SK-N-SH treated with all-trans-retinoic acid at 6 μM for 48 hours (cell line): ENCODE results near the gene SLC5A9.

Source experiments
- ATAC-seq: fragments of 200-7000 bp; cut with Tn5 transposase; 3 replicates; pipeline ENCODE4 v1.9.1; 2020; ENCODE audit warnings: mild to moderate bottlenecking, moderate library complexity
- ARNTL ChIP-seq: fragments of 450-650 bp; formaldehyde crosslinking; IDR thresholded peaks from 2 replicates; pipeline ENCODE4 v1.5.0; 2020; ENCODE audit warnings: low read depth, mild to moderate bottlenecking, moderate library complexity, borderline replicate concordance
- BACH2 ChIP-seq: fragments of 250-450 bp; sonication (Bioruptor Pico); IDR thresholded peaks from 2 replicates; pipeline ENCODE4 v1.9.0; 2021; ENCODE audit warnings: mild to moderate bottlenecking, borderline replicate concordance
- CSDC2 ChIP-seq: fragments of 250-450 bp; sonication (Bioruptor Pico); IDR thresholded peaks from 2 replicates; pipeline ENCODE4 v1.5.0; 2020; ENCODE audit warnings: mild to moderate bottlenecking, moderate library complexity
- ESRRG ChIP-seq: fragments of 250-450 bp; sonication (Bioruptor Pico); IDR thresholded peaks from 2 replicates; pipeline ENCODE4 v1.6.1; 2021; ENCODE audit warnings: mild to moderate bottlenecking
- GLIS3 ChIP-seq: fragments of 250-450 bp; sonication (Bioruptor Pico); IDR thresholded peaks from 2 replicates; pipeline ENCODE4 v1.5.0; 2020; ENCODE audit warnings: mild to moderate bottlenecking, moderate library complexity
- ISL1 ChIP-seq: fragments of 250-450 bp; sonication (Bioruptor Pico); IDR thresholded peaks from 2 replicates; pipeline ENCODE4 v2.1.2; 2022; ENCODE audit warnings: mild to moderate bottlenecking, moderate library complexity
- OSR1 ChIP-seq: fragments of 250-450 bp; sonication (Bioruptor Pico); IDR thresholded peaks from 2 replicates; pipeline ENCODE4 v1.8.0; 2022; ENCODE audit warnings: moderate library complexity, mild to moderate bottlenecking, inconsistent platforms
- PPARA ChIP-seq: fragments of 250-450 bp; sonication (Bioruptor Pico); IDR thresholded peaks from 2 replicates; pipeline ENCODE4 v1.5.0; 2020; ENCODE audit warnings: mild to moderate bottlenecking, borderline replicate concordance
- RARB ChIP-seq: fragments of 250-450 bp; sonication (Bioruptor Pico); IDR thresholded peaks from 2 replicates; pipeline ENCODE4 v1.8.0; 2021; ENCODE audit warnings: mild to moderate bottlenecking, moderate library complexity
- SNAI2 ChIP-seq: fragments of 250-450 bp; sonication (Bioruptor Pico); IDR thresholded peaks from 2 replicates; pipeline ENCODE4 v1.5.0; 2020; ENCODE audit warnings: mild to moderate bottlenecking, moderate library complexity
- TCF4 ChIP-seq: fragments of 250-450 bp; sonication (Bioruptor Pico); IDR thresholded peaks from 2 replicates; pipeline ENCODE4 v1.8.0; 2021; ENCODE audit warnings: mild to moderate bottlenecking, moderate library complexity, borderline replicate concordance
- TOX ChIP-seq: fragments of 250-450 bp; sonication (Bioruptor Pico); IDR thresholded peaks from 2 replicates; pipeline ENCODE4 v1.8.0; 2021; ENCODE audit warnings: mild to moderate bottlenecking, moderate library complexity, borderline replicate concordance
- ZC3H10 ChIP-seq: fragments of 250-450 bp; sonication (Bioruptor Pico); IDR thresholded peaks from 2 replicates; pipeline ENCODE4 v1.5.1; 2021; ENCODE audit warnings: mild to moderate bottlenecking, moderate library complexity
- ZFP30 ChIP-seq: fragments of 450-650 bp; formaldehyde crosslinking; IDR thresholded peaks from 2 replicates; pipeline ENCODE4 v1.5.0; 2022; ENCODE audit warnings: mild to moderate bottlenecking, moderate library complexity
- ZNF565 ChIP-seq: fragments of 450-650 bp; formaldehyde crosslinking; conservative IDR thresholded peaks from 2 replicates; pipeline ENCODE4 v1.5.0; 2020; ENCODE audit warnings: low read depth, mild to moderate bottlenecking, moderate library complexity
- ZNF70 ChIP-seq: fragments of 450-650 bp; formaldehyde crosslinking; IDR thresholded peaks from 2 replicates; pipeline ENCODE4 v1.5.0; 2020; ENCODE audit warnings: mild to moderate bottlenecking, moderate library complexity
- ZNF8 ChIP-seq: fragments of 450-650 bp; formaldehyde crosslinking; IDR thresholded peaks from 2 replicates; pipeline ENCODE4 v1.5.0; 2020; ENCODE audit warnings: mild to moderate bottlenecking, moderate library complexity
- TF ChIP-seq, protein P1 (sequence below): fragments of 250-450 bp; sonication (Bioruptor Pico); IDR thresholded peaks from 2 replicates; pipeline ENCODE4 v1.5.1; 2021; ENCODE audit warnings: mild to moderate bottlenecking, moderate library complexity
- TF ChIP-seq, protein P2 (sequence below): fragments of 250-450 bp; sonication (Bioruptor Pico); IDR thresholded peaks from 2 replicates; pipeline ENCODE4 v1.8.0; 2021; ENCODE audit warnings: low read depth, mild to moderate bottlenecking, moderate library complexity, borderline replicate concordance
- TF ChIP-seq, protein P3 (sequence below): fragments of 250-450 bp; sonication (Bioruptor Pico); IDR thresholded peaks from 2 replicates; pipeline ENCODE4 v1.5.1; 2020; ENCODE audit warnings: low read depth, mild to moderate bottlenecking, moderate library complexity
- TF ChIP-seq, protein P4 (sequence below): fragments of 250-450 bp; sonication (Bioruptor Pico); IDR thresholded peaks from 2 replicates; pipeline ENCODE4 v1.8.0; 2020; ENCODE audit warnings: mild to moderate bottlenecking, moderate library complexity, borderline replicate concordance

Gene SLC5A9

DNA sequence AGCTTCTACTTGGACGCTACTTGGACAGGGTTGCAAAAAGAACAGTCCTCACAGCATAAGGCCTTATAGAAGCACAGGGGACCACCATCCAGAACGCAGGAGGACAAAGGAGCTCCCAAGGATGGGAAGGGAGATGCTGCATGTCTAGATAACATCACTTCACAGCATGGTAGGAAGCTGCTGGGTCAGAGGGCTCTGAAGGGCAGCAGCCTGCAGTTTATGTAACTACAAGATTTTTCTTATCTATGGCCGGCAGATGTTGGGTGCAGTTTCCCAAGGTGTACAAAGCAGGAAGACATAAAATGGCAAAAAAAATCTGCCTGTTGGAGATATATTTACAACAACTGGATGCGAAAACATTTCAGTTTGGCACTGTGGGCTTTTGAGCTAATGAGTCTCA is 45.3 kb upstream of the SLC5A9 start:
- TF ChIP-seq ZNF70 (no peak), GLIS3 (CRISPR knock-in tag) (no peak), RARB (CRISPR knock-in tag) (no peak), PPARA (CRISPR knock-in tag) (no peak), ZNF565 (CRISPR knock-in tag) (no peak), ESRRG (CRISPR knock-in tag) (no peak), SNAI2 (CRISPR knock-in tag) (no peak), ZFP30 (no peak), ZNF8 (CRISPR knock-in tag) (no peak), CSDC2 (CRISPR knock-in tag) (no peak), ARNTL (CRISPR knock-in tag) (no peak), ZC3H10 (CRISPR knock-in tag) (no peak), OSR1 (CRISPR knock-in tag) (no peak), ISL1 (CRISPR knock-in tag) (no peak)
- TF ChIP-seq, protein P1, sequence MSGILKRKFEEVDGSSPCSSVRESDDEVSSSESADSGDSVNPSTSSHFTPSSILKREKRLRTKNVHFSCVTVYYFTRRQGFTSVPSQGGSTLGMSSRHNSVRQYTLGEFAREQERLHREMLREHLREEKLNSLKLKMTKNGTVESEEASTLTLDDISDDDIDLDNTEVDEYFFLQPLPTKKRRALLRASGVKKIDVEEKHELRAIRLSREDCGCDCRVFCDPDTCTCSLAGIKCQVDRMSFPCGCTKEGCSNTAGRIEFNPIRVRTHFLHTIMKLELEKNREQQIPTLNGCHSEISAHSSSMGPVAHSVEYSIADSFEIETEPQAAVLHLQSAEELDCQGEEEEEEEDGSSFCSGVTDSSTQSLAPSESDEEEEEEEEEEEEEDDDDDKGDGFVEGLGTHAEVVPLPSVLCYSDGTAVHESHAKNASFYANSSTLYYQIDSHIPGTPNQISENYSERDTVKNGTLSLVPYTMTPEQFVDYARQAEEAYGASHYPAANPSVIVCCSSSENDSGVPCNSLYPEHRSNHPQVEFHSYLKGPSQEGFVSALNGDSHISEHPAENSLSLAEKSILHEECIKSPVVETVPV (CRISPR knock-in tag): no peak
- TF ChIP-seq, protein P2, sequence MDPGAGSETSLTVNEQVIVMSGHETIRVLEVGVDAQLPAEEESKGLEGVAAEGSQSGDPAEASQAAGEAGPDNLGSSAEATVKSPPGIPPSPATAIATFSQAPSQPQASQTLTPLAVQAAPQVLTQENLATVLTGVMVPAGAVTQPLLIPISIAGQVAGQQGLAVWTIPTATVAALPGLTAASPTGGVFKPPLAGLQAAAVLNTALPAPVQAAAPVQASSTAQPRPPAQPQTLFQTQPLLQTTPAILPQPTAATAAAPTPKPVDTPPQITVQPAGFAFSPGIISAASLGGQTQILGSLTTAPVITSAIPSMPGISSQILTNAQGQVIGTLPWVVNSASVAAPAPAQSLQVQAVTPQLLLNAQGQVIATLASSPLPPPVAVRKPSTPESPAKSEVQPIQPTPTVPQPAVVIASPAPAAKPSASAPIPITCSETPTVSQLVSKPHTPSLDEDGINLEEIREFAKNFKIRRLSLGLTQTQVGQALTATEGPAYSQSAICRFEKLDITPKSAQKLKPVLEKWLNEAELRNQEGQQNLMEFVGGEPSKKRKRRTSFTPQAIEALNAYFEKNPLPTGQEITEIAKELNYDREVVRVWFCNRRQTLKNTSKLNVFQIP: no peak
- TF ChIP-seq, protein P3, sequence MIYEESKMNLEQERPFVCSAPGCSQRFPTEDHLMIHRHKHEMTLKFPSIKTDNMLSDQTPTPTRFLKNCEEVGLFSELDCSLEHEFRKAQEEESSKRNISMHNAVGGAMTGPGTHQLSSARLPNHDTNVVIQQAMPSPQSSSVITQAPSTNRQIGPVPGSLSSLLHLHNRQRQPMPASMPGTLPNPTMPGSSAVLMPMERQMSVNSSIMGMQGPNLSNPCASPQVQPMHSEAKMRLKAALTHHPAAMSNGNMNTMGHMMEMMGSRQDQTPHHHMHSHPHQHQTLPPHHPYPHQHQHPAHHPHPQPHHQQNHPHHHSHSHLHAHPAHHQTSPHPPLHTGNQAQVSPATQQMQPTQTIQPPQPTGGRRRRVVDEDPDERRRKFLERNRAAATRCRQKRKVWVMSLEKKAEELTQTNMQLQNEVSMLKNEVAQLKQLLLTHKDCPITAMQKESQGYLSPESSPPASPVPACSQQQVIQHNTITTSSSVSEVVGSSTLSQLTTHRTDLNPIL (CRISPR knock-in tag): no peak
- TF ChIP-seq, protein P4, sequence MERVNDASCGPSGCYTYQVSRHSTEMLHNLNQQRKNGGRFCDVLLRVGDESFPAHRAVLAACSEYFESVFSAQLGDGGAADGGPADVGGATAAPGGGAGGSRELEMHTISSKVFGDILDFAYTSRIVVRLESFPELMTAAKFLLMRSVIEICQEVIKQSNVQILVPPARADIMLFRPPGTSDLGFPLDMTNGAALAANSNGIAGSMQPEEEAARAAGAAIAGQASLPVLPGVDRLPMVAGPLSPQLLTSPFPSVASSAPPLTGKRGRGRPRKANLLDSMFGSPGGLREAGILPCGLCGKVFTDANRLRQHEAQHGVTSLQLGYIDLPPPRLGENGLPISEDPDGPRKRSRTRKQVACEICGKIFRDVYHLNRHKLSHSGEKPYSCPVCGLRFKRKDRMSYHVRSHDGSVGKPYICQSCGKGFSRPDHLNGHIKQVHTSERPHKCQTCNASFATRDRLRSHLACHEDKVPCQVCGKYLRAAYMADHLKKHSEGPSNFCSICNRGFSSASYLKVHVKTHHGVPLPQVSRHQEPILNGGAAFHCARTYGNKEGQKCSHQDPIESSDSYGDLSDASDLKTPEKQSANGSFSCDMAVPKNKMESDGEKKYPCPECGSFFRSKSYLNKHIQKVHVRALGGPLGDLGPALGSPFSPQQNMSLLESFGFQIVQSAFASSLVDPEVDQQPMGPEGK (CRISPR knock-in tag): no peak
- no peak for ATAC-seq

DNA sequence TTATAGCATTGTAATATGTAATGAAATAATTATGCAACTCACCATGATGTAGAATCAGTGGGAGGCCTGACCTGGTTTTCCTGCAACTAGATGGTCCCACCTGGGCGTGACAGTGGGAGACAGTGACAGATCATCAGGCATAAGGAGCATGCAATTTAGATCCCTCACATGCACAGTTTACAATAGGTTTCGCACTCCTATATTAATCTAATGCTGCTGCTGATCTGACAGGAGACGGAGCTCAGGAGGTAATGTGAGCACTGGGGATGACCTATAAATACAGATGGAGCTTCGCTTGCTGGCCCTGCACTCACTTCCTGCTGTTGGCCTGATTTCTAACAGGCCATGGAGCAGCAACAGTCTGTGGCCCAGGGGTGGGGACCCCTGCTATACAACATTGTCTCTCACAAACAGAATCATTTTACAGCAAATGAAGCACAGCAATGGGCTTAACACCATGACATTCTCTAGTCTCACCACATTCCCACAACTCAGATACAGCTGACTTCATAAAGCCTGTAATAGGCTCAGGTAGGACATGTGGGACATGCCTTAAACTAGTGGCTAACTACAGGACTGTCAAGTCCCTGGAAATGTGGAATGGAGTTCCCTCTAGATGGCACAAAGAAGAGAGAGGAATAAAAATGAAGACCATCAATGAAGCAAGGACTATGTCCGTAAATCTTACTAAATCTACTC is 40.7 kb upstream of the SLC5A9 start:
- TF ChIP-seq, protein P4 (CRISPR knock-in tag): no peak
- no peak for TF ChIP-seq CSDC2 (CRISPR knock-in tag)
- TF ChIP-seq ISL1 (CRISPR knock-in tag): no peak
- TF ChIP-seq BACH2 (CRISPR knock-in tag): no peak
- TF ChIP-seq ARNTL (CRISPR knock-in tag): no peak
- TF ChIP-seq, protein P2: no peak
- no peak for TF ChIP-seq TOX (CRISPR knock-in tag)
- no peak for TF ChIP-seq ZNF565 (CRISPR knock-in tag)
- TF ChIP-seq ZNF8 (CRISPR knock-in tag): no peak
- TF ChIP-seq, protein P1 (CRISPR knock-in tag): no peak
- no peak for TF ChIP-seq ESRRG (CRISPR knock-in tag)
- no peak for TF ChIP-seq GLIS3 (CRISPR knock-in tag)
- TF ChIP-seq ZC3H10 (CRISPR knock-in tag): no peak
- TF ChIP-seq TCF4 (CRISPR knock-in tag): no peak
- TF ChIP-seq RARB (CRISPR knock-in tag): no peak
- no peak for TF ChIP-seq OSR1 (CRISPR knock-in tag)
- no peak for TF ChIP-seq PPARA (CRISPR knock-in tag)
- TF ChIP-seq ZNF70: no peak
- no peak for ATAC-seq
